ENCODE data around the gene NLN. TPM values are rescaled to one million over a fixed set of nuclear protein-coding genes. Genes with fewer than 3 reads are reported as not detected.

Gene NLN
- total RNA-seq, 1 donor from 2014 or later, result 6.6 TPM

- no peaks in the 10 kb centered on the region for H3K36me3 ChIP-seq
- H3K9me3 ChIP-seq, result no peaks in the 10 kb centered on the region
- H3K4me3 ChIP-seq, result no peak overlapping the region
- H3K27me3 ChIP-seq, result no peaks in the 10 kb centered on the region
- DNase-seq (ENCODE audit: extremely low spot score in 2 of 2), result no peak
- no peak overlapping the region for H3K27ac ChIP-seq
- TF ChIP-seq POLR2A (IDR thresholded peaks at IDR 0.05) (no peak), POLR2AphosphoS5 (IDR thresholded peaks at IDR 0.05; ENCODE audit: insufficient read depth in 1 of 2, low read depth in 1 of 2) (no peak), CTCF (IDR thresholded peaks at IDR 0.05) (no peak)
- intact Hi-C loops (cut with DNase I), result no loop called here
- H3K4me1 ChIP-seq, result no peaks in the 10 kb centered on the region
These were observed 12.9 kb downstream of the NLN start for GRCh38 chr5:65734921-65735320.

GRCh38 chr5:65736011-65736410, 14.0 kb downstream of the NLN start:
- Histone ChIP-seq H3K27ac (no peak overlapping the region), H3K36me3 (no peaks in the 10 kb centered on the region), H3K4me1 (no peaks in the 10 kb centered on the region), H3K27me3 (no peaks in the 10 kb centered on the region), H3K4me3 (no peak overlapping the region), H3K9me3 (no peaks in the 10 kb centered on the region)
- TF ChIP-seq POLR2AphosphoS5 (IDR thresholded peaks at IDR 0.05; ENCODE audit: insufficient read depth in 1 of 2, low read depth in 1 of 2) (no peak), CTCF (IDR thresholded peaks at IDR 0.05) (no peak), POLR2A (IDR thresholded peaks at IDR 0.05) (no peak)
- no peak for DNase-seq (ENCODE audit: extremely low spot score in 2 of 2)
- intact Hi-C loops (cut with DNase I), result no loop called here

- Histone ChIP-seq H3K27ac (no peak overlapping the region), H3K4me3 (no peak overlapping the region), H3K9me3 (no peaks in the 10 kb centered on the region), H3K36me3 (no peaks in the 10 kb centered on the region), H3K27me3 (no peaks in the 10 kb centered on the region), H3K4me1 (no peaks in the 10 kb centered on the region)
- no peak for DNase-seq (ENCODE audit: extremely low spot score in 2 of 2)
- intact Hi-C loops (cut with DNase I), result no loop called here
- TF ChIP-seq POLR2AphosphoS5 (IDR thresholded peaks at IDR 0.05; ENCODE audit: insufficient read depth in 1 of 2, low read depth in 1 of 2), result no peak
These were observed 15.8 kb downstream of the NLN start for GRCh38 chr5:65737842-65738241.

- H3K27me3 ChIP-seq, result no peaks in the 10 kb centered on the region
- H3K36me3 ChIP-seq, result no peaks in the 10 kb centered on the region
- intact Hi-C loops (cut with DNase I), result no loop called here
- H3K27ac ChIP-seq, result no peak overlapping the region
- no peaks in the 10 kb centered on the region for H3K9me3 ChIP-seq
- no peak overlapping the region for H3K4me3 ChIP-seq
- no peak for DNase-seq (ENCODE audit: extremely low spot score in 2 of 2)
- H3K4me1 ChIP-seq, result no peaks in the 10 kb centered on the region
- TF ChIP-seq POLR2A (IDR thresholded peaks at IDR 0.05) (no peak), POLR2AphosphoS5 (IDR thresholded peaks at IDR 0.05; ENCODE audit: insufficient read depth in 1 of 2, low read depth in 1 of 2) (no peak), CTCF (IDR thresholded peaks at IDR 0.05) (no peak)
These were observed 16.3 kb downstream of the NLN start for GRCh38 chr5:65738305-65738704.

GRCh38 chr5:65739162-65739561, 17.2 kb downstream of the NLN start:
- Histone ChIP-seq H3K4me1 (no peaks in the 10 kb centered on the region), H3K27me3 (no peaks in the 10 kb centered on the region), H3K27ac (no peak overlapping the region), H3K9me3 (no peaks in the 10 kb centered on the region), H3K4me3 (no peak overlapping the region), H3K36me3 (no peaks in the 10 kb centered on the region)
- no peak for TF ChIP-seq CTCF (IDR thresholded peaks at IDR 0.05)
- no peak for DNase-seq (ENCODE audit: extremely low spot score in 2 of 2)
- intact Hi-C loops (cut with DNase I), result no loop called here
